GM12878 (cell line): ENCODE data around the gene TNIP3. TPM values are rescaled to one million over a fixed set of nuclear protein-coding genes. Genes with fewer than 3 reads are reported as not detected.

Source experiments
- ATAC-seq: fragments of 200-7000 bp; cut with Tn5 transposase; 3 replicates; pipeline ENCODE4 v1.9.1; 2020; ENCODE audit warnings: mild to moderate bottlenecking, moderate library complexity
- BruUV-seq: library from RNA; stranded (reverse); fragments of 400-500 nt; replicated peaks from 2 replicates; lab custom pipeline; 2021; lab: Mats Ljungman, UMichigan
- CTCF ChIA-PET: fragments of 300-600 bp; sonication (Branson Sonifier 250); formaldehyde crosslinking; extraction: SDS; loops from one replicate; lab custom pipeline; 2021; ENCODE audit warnings: inconsistent platforms; lab: Yijun Ruan, JAX
- POLR2A ChIA-PET: fragments of 350-600 bp; formaldehyde crosslinking; extraction: SDS; loops from one replicate; lab custom pipeline; 2021; ENCODE audit warnings: inconsistent platforms; lab: Charles Lee
- RAD21 ChIA-PET: fragments of 300-600 bp; sonication (Branson Sonifier 250); formaldehyde crosslinking; loops from one replicate; lab custom pipeline; 2023; ENCODE audit warnings: antibody characterized with exemption; ENCODE audit not compliant: unreplicated experiment; lab: Charles Lee
- SMC1A ChIA-PET: fragments of 300-600 bp; sonication (Branson Sonifier 250); formaldehyde crosslinking; loops from one replicate; lab custom pipeline; 2023; ENCODE audit not compliant: unreplicated experiment, uncharacterized antibody; lab: Charles Lee
- DNase-seq: peaks from one replicate; pipeline ENCODE4 v3.0.0-alpha.2; 2011; ENCODE audit warnings: low read depth, low spot score
- FAIRE-seq: peaks from 3 replicates; lab custom pipeline; 2011; peaks lifted over from hg19 to GRCh38; lab: Jason Lieb, UNC
- H2AFZ ChIP-seq: 2 replicates; pipeline ENCODE4 v1.6.0; 2011; ENCODE audit warnings: low read depth, low read length, control low read depth; ENCODE audit not compliant: control insufficient read depth
- H3K27ac ChIP-seq: 2 replicates; pipeline ENCODE4 v1.5.1; 2011; ENCODE audit warnings: control low read depth; ENCODE audit not compliant: control insufficient read depth, insufficient read depth
- H3K27me3 ChIP-seq, 2 experiments: replicated peaks in 1 of 2; 2 replicates each; pipeline versions ENCODE4 v1.6.0 to v1.6.1; 2011; ENCODE audit warnings: low read length in 1 of 2; ENCODE audit not compliant: control insufficient read depth in 2 of 2, insufficient read depth in 2 of 2
- H3K36me3 ChIP-seq, 2 experiments: 2 replicates each; pipeline ENCODE4 v1.5.1; 2011; ENCODE audit warnings: low read length in 1 of 2; ENCODE audit not compliant: control insufficient read depth in 2 of 2, insufficient read depth in 2 of 2
- H3K4me1 ChIP-seq: 2 replicates; pipeline ENCODE4 v1.6.1; 2011; ENCODE audit warnings: mild to moderate bottlenecking, low read length, moderate library complexity, mixed read lengths; ENCODE audit not compliant: control insufficient read depth, insufficient read depth
- H3K4me2 ChIP-seq: 2 replicates; pipeline ENCODE4 v1.6.0; 2011; ENCODE audit warnings: control low read depth; ENCODE audit not compliant: control insufficient read depth, insufficient read depth
- H3K4me3 ChIP-seq: fragments of 200-600 bp; sonication (generic); 2 replicates; pipeline ENCODE4 v1.5.1; 2016
- H3K79me2 ChIP-seq: 2 replicates; pipeline ENCODE4 v1.6.0; 2011; ENCODE audit warnings: low read length; ENCODE audit not compliant: control insufficient read depth, insufficient read depth
- H3K9ac ChIP-seq: 2 replicates; pipeline ENCODE4 v1.8.0; 2011; ENCODE audit warnings: low read length, control low read depth, mixed read lengths; ENCODE audit not compliant: control insufficient read depth, insufficient read depth
- H3K9me3 ChIP-seq: replicated peaks from 3 replicates; pipeline ENCODE4 v1.5.1; 2011; ENCODE audit warnings: mild to moderate bottlenecking, low read length; ENCODE audit not compliant: control insufficient read depth, insufficient read depth
- H4K20me1 ChIP-seq: 2 replicates; pipeline ENCODE4 v1.6.0; 2011; ENCODE audit not compliant: control insufficient read depth, insufficient read depth
- ATF2 ChIP-seq: IDR thresholded peaks from 2 replicates; pipeline ENCODE4 v1.6.1; 2012; ENCODE audit warnings: low read length, inconsistent platforms
- BMI1 ChIP-seq: fragments of 450-650 bp; IDR thresholded peaks from 2 replicates; pipeline ENCODE4 v1.6.1; 2016; ENCODE audit warnings: mild to moderate bottlenecking, moderate library complexity, borderline replicate concordance
- CBFB ChIP-seq: IDR thresholded peaks from 2 replicates; pipeline ENCODE4 v1.6.1; 2016; ENCODE audit warnings: antibody characterized with exemption, low read depth
- CREM ChIP-seq: IDR thresholded peaks from 2 replicates; pipeline ENCODE4 v1.6.1; 2014; ENCODE audit warnings: antibody characterized with exemption, low read depth
- ETV6 ChIP-seq, 2 experiments: fragments of 450-650 bp in 1 of 2; IDR thresholded peaks in 1 of 2; conservative IDR thresholded peaks in 1 of 2; 2 replicates each; pipeline ENCODE4 v1.6.1; 2014; ENCODE audit warnings: antibody characterized with exemption in 1 of 2, borderline replicate concordance in 1 of 2, low read depth in 1 of 2, mild to moderate bottlenecking in 1 of 2, moderate library complexity in 1 of 2
- FOXM1 ChIP-seq: IDR thresholded peaks from 2 replicates; pipeline ENCODE4 v1.6.1; 2012; ENCODE audit warnings: low read depth, mild to moderate bottlenecking, inconsistent platforms, low read length, moderate library complexity
- IKZF2 ChIP-seq, 2 experiments: fragments of 450-650 bp; IDR thresholded peaks; 2 replicates each; pipeline ENCODE4 v1.6.1; 2017; ENCODE audit warnings: mild to moderate bottlenecking in 2 of 2, moderate library complexity in 2 of 2
- IRF4 ChIP-seq: IDR thresholded peaks from 2 replicates; pipeline ENCODE4 v1.6.1; 2011; ENCODE audit warnings: low read depth, low read length
- JUNB ChIP-seq: IDR thresholded peaks from 2 replicates; pipeline ENCODE4 v1.6.1; 2016; ENCODE audit warnings: antibody characterized with exemption, mild to moderate bottlenecking
- MEF2A ChIP-seq: IDR thresholded peaks from 2 replicates; pipeline ENCODE4 v1.6.1; 2011; ENCODE audit warnings: low read depth, mild to moderate bottlenecking, low read length, moderate library complexity; ENCODE audit not compliant: insufficient read depth
- NFIC ChIP-seq: IDR thresholded peaks from 2 replicates; pipeline ENCODE4 v1.6.1; 2012; ENCODE audit warnings: low read depth, mild to moderate bottlenecking, inconsistent platforms, low read length, moderate library complexity
- RB1 ChIP-seq: fragments of 450-650 bp; formaldehyde crosslinking; IDR thresholded peaks from 2 replicates; pipeline ENCODE4 v1.6.1; 2017; ENCODE audit warnings: mild to moderate bottlenecking, borderline replicate concordance
- RCOR1 ChIP-seq: conservative IDR thresholded peaks from 2 replicates; pipeline ENCODE4 v1.6.1; 2012; ENCODE audit warnings: low read depth, low read length, improper control_type of control experiment
- RUNX3 ChIP-seq: IDR thresholded peaks from 2 replicates; pipeline ENCODE4 v1.6.1; 2012; ENCODE audit warnings: low read length, inconsistent platforms
- SREBF1 ChIP-seq: IDR thresholded peaks from 2 replicates; pipeline ENCODE4 v1.6.1; 2012; ENCODE audit warnings: mild to moderate bottlenecking, low read length
- TARDBP ChIP-seq: IDR thresholded peaks from 2 replicates; pipeline ENCODE4 v1.6.1; 2016; ENCODE audit warnings: borderline replicate concordance
- YY1 ChIP-seq: IDR thresholded peaks from 2 replicates; pipeline ENCODE4 v1.6.1; 2011; ENCODE audit warnings: low read depth, mild to moderate bottlenecking, low read length
- ZBED1 ChIP-seq: IDR thresholded peaks from 2 replicates; pipeline ENCODE4 v1.6.1; 2016; ENCODE audit warnings: borderline replicate concordance
- WGBS: methylation state at CpG from one replicate; pipeline ENCODE4 v1.1.6; 2016; ENCODE audit warnings: low lambda C conversion rate; ENCODE audit not compliant: insufficient replicate concordance, insufficient coverage; ENCODE audit errors: missing lambda C conversion rate; 5-methylcytosine and 5-hydroxymethylcytosine counted together
- in situ Hi-C: fragments of 300-500 bp; cut with MboI; formaldehyde crosslinking; loops from 9 replicates; pipeline ENCODE4 v1.14.3; 2018; ENCODE audit warnings: mixed read lengths
- intact Hi-C: fragments of 100-400 bp; cut with micrococcal nuclease; formaldehyde crosslinking; loops from one replicate; pipeline ENCODE4 v1.14.2; 2022; ENCODE audit not compliant: unreplicated experiment
- polyA plus RNA-seq, 11 experiments: library from polyadenylated mRNA; depleted of rRNA in 4 of 11; unstranded in 6 of 11; stranded (reverse) in 5 of 11; fragments of >200 nt; fragmentation: Nextera tagmentation in 4 of 11; fragmentation: Illumina TruSeq in 1 of 11; extraction: Ambion mirVana in 4 of 11; extraction: Trizol in 1 of 11; gene quantifications; 1 replicate in 1 of 11; 2 replicates in 10 of 11; pipeline versions ENCODE4 v1.2.1 to v1.2.3, GENCODE V29; 2011 to 2016; ENCODE audit warnings: inconsistent platforms in 2 of 11, missing spikeins in 2 of 11, low read depth in 1 of 11
- total RNA-seq, 4 experiments: library from RNA; depleted of rRNA in 3 of 4; stranded (reverse); fragments of >200 nt in 3 of 4; fragmentation: Illumina TruSeq in 1 of 4; extraction: Trizol in 1 of 4; gene quantifications; 2 replicates each; pipeline versions ENCODE4 v1.2.1 to v1.2.3, GENCODE V29; 2013 to 2021
- TF ChIP-seq, protein P1 (sequence below): fragments of 450-650 bp; conservative IDR thresholded peaks from 2 replicates; pipeline ENCODE4 v1.6.1; 2017; ENCODE audit warnings: mild to moderate bottlenecking, moderate library complexity
- TF ChIP-seq, protein P2 (sequence below): fragments of 450-650 bp; IDR thresholded peaks from 2 replicates; pipeline ENCODE4 v1.6.1; 2014; ENCODE audit warnings: mild to moderate bottlenecking

TNIP3 gene
- total and polyA plus RNA-seq, 10 of the 15 experiments (the other 5 are each of a cell fraction or from before 2014, with no cell fraction given) = 0.21 to 1.4 (median 0.67) TPM

GRCh38 chr4:121154103-121154515 is 10.0 kb downstream of the TNIP3 start:
- in situ Hi-C loops (no loop called here), intact Hi-C loops (no loop called here)
- RAD21 ChIA-PET = no interaction called here
- 57% methylated on average over 4 of the region's 4 CpGs for WGBS
- FAIRE-seq = peak; percentile 64
- Histone ChIP-seq H3K9me3 (no peaks in the 10 kb centered on the region; the same call in 2 of the 3 replicates), H3K79me2 (no peaks in the 10 kb centered on the region), H3K4me2 (no peak overlapping the region), H3K4me1 (no peaks in the 10 kb centered on the region), H4K20me1 (no peaks in the 10 kb centered on the region), H3K27me3 (peaks cover under 1 to 4% of the 10 kb centered on the region in 2 experiments; a peak in 1 of 4 replicates), H3K4me3 (no peak overlapping the region), H2AFZ (no peak overlapping the region), H3K9ac (no peak overlapping the region), H3K27ac (no peak overlapping the region), H3K36me3 (no peaks in the 10 kb centered on the region)
- SMC1A ChIA-PET = no interaction called here
- peak; percentile 54 for ATAC-seq
- CTCF ChIA-PET = no interaction called here
- no TSS peak for BruUV-seq
- POLR2A ChIA-PET = no interaction called here
- peak; percentile 24 for DNase-seq
- TF ChIP-seq, protein P1, sequence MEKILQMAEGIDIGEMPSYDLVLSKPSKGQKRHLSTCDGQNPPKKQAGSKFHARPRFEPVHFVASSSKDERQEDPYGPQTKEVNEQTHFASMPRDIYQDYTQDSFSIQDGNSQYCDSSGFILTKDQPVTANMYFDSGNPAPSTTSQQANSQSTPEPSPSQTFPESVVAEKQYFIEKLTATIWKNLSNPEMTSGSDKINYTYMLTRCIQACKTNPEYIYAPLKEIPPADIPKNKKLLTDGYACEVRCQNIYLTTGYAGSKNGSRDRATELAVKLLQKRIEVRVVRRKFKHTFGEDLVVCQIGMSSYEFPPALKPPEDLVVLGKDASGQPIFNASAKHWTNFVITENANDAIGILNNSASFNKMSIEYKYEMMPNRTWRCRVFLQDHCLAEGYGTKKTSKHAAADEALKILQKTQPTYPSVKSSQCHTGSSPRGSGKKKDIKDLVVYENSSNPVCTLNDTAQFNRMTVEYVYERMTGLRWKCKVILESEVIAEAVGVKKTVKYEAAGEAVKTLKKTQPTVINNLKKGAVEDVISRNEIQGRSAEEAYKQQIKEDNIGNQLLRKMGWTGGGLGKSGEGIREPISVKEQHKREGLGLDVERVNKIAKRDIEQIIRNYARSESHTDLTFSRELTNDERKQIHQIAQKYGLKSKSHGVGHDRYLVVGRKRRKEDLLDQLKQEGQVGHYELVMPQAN = no peak
- TF ChIP-seq NFIC (peak; percentile 88), ATF2 (0 out of 2 replicates have a peak, but pooled peaks have one; percentile 39), CBFB (peak; percentile 38; the same call in 1 of the 2 replicates), FOXM1 (peak; percentile 58; the same call in 1 of the 2 replicates), RUNX3 (peak; percentile 92), ETV6 (conservative IDR thresholded peaks at IDR 0.05 in 1 of 2, IDR thresholded peaks at IDR 0.05 in 1 of 2; ENCODE audit: borderline replicate concordance in 1 of 2, low read depth in 1 of 2) (no peak), SREBF1 (no peak), ZBED1 (no peak), RCOR1 (no peak), JUNB (no peak), RB1 (no peak), MEF2A (0 out of 2 replicates have a peak, but pooled peaks have one; percentile 25), BMI1 (no peak), IRF4 (no peak), CREM (peak; percentile 29; the same call in 1 of the 2 replicates), IKZF2 (IDR thresholded peaks at IDR 0.05) (peak; percentile 23 to 27; a peak in 1 of 4 replicates), TARDBP (no peak), YY1 (no peak)
- TF ChIP-seq, protein P2, sequence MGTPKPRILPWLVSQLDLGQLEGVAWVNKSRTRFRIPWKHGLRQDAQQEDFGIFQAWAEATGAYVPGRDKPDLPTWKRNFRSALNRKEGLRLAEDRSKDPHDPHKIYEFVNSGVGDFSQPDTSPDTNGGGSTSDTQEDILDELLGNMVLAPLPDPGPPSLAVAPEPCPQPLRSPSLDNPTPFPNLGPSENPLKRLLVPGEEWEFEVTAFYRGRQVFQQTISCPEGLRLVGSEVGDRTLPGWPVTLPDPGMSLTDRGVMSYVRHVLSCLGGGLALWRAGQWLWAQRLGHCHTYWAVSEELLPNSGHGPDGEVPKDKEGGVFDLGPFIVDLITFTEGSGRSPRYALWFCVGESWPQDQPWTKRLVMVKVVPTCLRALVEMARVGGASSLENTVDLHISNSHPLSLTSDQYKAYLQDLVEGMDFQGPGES = no peak
